ENCODE data around the gene PLAAT3. TPM values are rescaled to one million over a fixed set of nuclear protein-coding genes. Genes with fewer than 3 reads are reported as not detected.
"Not testable (repeated sequence)": the region's sequence is repeated elsewhere in the genome, so short reads cannot be mapped to it uniquely, and the experiment has no call there.

Gene PLAAT3
- total RNA-seq, 2 donors from 2014 or later = 3.8 to 13.2 TPM

GRCh38 chr11:63609536-63609935, 4.7 kb downstream of the PLAAT3 start:
- Histone ChIP-seq H3K4me3 (no peak overlapping the region), H3K36me3 (no peaks in the 10 kb centered on the region), H3K27ac (peak overlapping the region; percentile 37), H3K27me3 (no peaks in the 10 kb centered on the region), H3K9ac (ENCODE audit: low read depth in 2 of 2, low read length in 2 of 2) (peak overlapping the region in 1 of 2 donors; percentile 30), H3K4me1 (peaks cover 6% of the 10 kb centered on the region), H3K9me3 (no peaks in the 10 kb centered on the region)
- peak; percentile 63 for DNase-seq
- intact Hi-C loops (cut with DNase I) = no loop called here
- TF ChIP-seq CTCF (IDR thresholded peaks at IDR 0.05) = no peak

- Histone ChIP-seq H3K27me3 (no peaks in the 10 kb centered on the region), H3K27ac (peak overlapping the region; percentile 37), H3K9me3 (no peaks in the 10 kb centered on the region), H3K4me3 (no peak overlapping the region), H3K9ac (ENCODE audit: low read depth in 2 of 2, low read length in 2 of 2) (peak overlapping the region in 1 of 2 donors; percentile 30), H3K36me3 (no peaks in the 10 kb centered on the region), H3K4me1 (peaks cover 6% of the 10 kb centered on the region)
- no peak for DNase-seq
- TF ChIP-seq CTCF (IDR thresholded peaks at IDR 0.05) = no peak
- intact Hi-C loops (cut with DNase I) = no loop called here
These were observed 5.6 kb downstream of the PLAAT3 start for GRCh38 chr11:63608353-63609345.

GRCh38 chr11:63603180-63603518, 11.1 kb downstream of the PLAAT3 start:
- H3K27ac ChIP-seq = no peak overlapping the region
- no peaks in the 10 kb centered on the region for H3K27me3 ChIP-seq
- DNase-seq = no peak
- H3K4me1 ChIP-seq = no peaks in the 10 kb centered on the region
- no peaks in the 10 kb centered on the region for H3K36me3 ChIP-seq
- no peaks in the 10 kb centered on the region for H3K9me3 ChIP-seq
- H3K4me3 ChIP-seq = no peak overlapping the region
- TF ChIP-seq CTCF (IDR thresholded peaks at IDR 0.05) = no peak
- intact Hi-C loops (cut with DNase I) = no loop called here
- H3K9ac ChIP-seq (ENCODE audit: low read depth in 2 of 2, low read length in 2 of 2) = no peak overlapping the region

- intact Hi-C loops (cut with DNase I); H3K4me3 ChIP-seq; DNase-seq; H3K27ac ChIP-seq; H3K27me3 ChIP-seq; H3K36me3 ChIP-seq; H3K9ac ChIP-seq (ENCODE audit: low read depth in 2 of 2, low read length in 2 of 2); H3K4me1 ChIP-seq; H3K9me3 ChIP-seq: not testable (repeated sequence)
These were observed 11.7 kb downstream of the PLAAT3 start for GRCh38 chr11:63602290-63603179.

- TF ChIP-seq CTCF (IDR thresholded peaks at IDR 0.05) = no peak
- DNase-seq = no peak
- H3K27ac ChIP-seq = no peak overlapping the region
- H3K4me3 ChIP-seq = no peak overlapping the region
- H3K27me3 ChIP-seq = no peaks in the 10 kb centered on the region
- no peaks in the 10 kb centered on the region for H3K9me3 ChIP-seq
- intact Hi-C loops (cut with DNase I) = no loop called here
- H3K36me3 ChIP-seq = no peaks in the 10 kb centered on the region
- H3K9ac ChIP-seq (ENCODE audit: low read depth in 2 of 2, low read length in 2 of 2) = no peak overlapping the region
- no peaks in the 10 kb centered on the region for H3K4me1 ChIP-seq
These were observed 14.8 kb downstream of the PLAAT3 start for GRCh38 chr11:63599211-63600122.
